H1 (cell line): ENCODE results near the gene TRMT61A. TPM values are rescaled to one million over a fixed set of nuclear protein-coding genes. Genes with fewer than 3 reads are reported as not detected.

ENCODE experiments used
- BCL11A ChIP-seq, 2 experiments: IDR thresholded peaks; one replicate each; pipeline ENCODE4 v1.6.1; 2011; ENCODE audit warnings: low read depth in 2 of 2, low read length in 2 of 2, mild to moderate bottlenecking in 2 of 2
- EP300 ChIP-seq, 2 experiments: IDR thresholded peaks; 1 replicate in 1 of 2; 2 replicates in 1 of 2; pipeline ENCODE4 v1.6.1; 2011 to 2012; ENCODE audit warnings: low read depth in 2 of 2, low read length in 2 of 2, mild to moderate bottlenecking in 2 of 2, borderline replicate concordance in 1 of 2, inconsistent platforms in 1 of 2, moderate library complexity in 1 of 2
- polyA plus RNA-seq, 7 experiments: library from polyadenylated mRNA; depleted of rRNA in 3 of 7; stranded (reverse) in 5 of 7; unstranded in 2 of 7; fragments of >200 nt in 5 of 7; fragments of 200-250 nt in 2 of 7; gene quantifications; 1 replicate in 5 of 7; 2 replicates in 1 of 7; 4 replicates in 1 of 7; pipeline versions ENCODE4 v1.2.1 to v1.2.3, GENCODE V29; 2011 to 2013; ENCODE audit warnings: missing spikeins in 2 of 7, mixed read lengths in 2 of 7
- total RNA-seq: library from RNA; stranded (reverse); fragmentation: NEBNext Ultra II Directional; extraction: Animal tissue kit (Norgen Biotek cat#: 25700); gene quantifications from 2 replicates; pipeline ENCODE4 v1.2.1, GENCODE V29; 2021

TRMT61A gene
- total and polyA plus RNA-seq, 2 of the 8 experiments (the other 6 are each of a cell fraction or from before 2014, with no cell fraction given), result 15.8 to 19.0 TPM

DNA sequence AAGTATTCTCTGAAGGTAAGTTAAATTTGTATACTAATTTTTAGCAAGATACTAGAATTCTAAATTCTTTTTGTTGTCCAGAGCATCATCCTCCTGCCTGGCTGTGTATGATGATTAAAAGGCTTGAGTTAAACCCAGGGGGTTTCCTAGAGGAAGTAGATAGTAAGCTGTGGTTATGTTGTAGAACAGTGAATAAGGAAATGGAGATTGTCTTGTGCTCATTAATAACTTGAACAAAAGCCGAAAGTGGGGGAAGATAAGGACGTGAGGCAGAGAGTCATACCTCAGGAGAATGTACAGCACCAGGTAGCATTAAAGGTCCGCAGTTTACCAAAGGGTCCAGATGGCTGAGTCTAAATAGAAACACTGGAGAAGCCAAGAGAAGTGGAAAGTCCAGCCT lies 48.4 kb upstream of the TRMT61A start (continued):
- no peak for TF ChIP-seq EP300 (IDR thresholded peaks at IDR 0.05; ENCODE audit: borderline replicate concordance in 1 of 2, low read depth in 2 of 2, low read length in 2 of 2)
- TF ChIP-seq BCL11A (IDR thresholded peaks at IDR 0.05; ENCODE audit: low read depth in 2 of 2, low read length in 2 of 2), result no peak
- TF ChIP-seq, all 59 proteins: peak for 0
